Sigmoid colon (tissue), 7 donors: Measurements from ENCODE around the gene RPUSD3. TPM values are rescaled to one million over a fixed set of nuclear protein-coding genes. Genes with fewer than 3 reads are reported as not detected.
A peak's percentile ranks its signal among the peaks of the same experiment; 100 is the strongest.

Experiments
- DNase-seq: peaks from one replicate; pipeline ENCODE4 v3.0.0-alpha.2; 2019
- H3K27ac ChIP-seq, 4 donors: fragments of 200-600 bp; sonication (generic); one replicate each; pipeline ENCODE4 v1.5.1; 2016 to 2019; ENCODE audit warnings: mild to moderate bottlenecking in 1 of 4
- H3K27me3 ChIP-seq, 3 donors: fragments of 200-600 bp; sonication (generic); one replicate each; pipeline ENCODE4 v1.5.1; 2019; ENCODE audit warnings: mild to moderate bottlenecking in 1 of 3
- H3K36me3 ChIP-seq, 4 donors: fragments of 200-600 bp; sonication (generic); one replicate each; pipeline ENCODE4 v1.5.1; 2016 to 2019
- H3K4me1 ChIP-seq, 4 donors: fragments of 200-600 bp; sonication (generic); one replicate each; pipeline ENCODE4 v1.5.1; 2017 to 2019
- H3K4me3 ChIP-seq, 4 donors: fragments of 200-600 bp; sonication (generic); one replicate each; pipeline ENCODE4 v1.5.1; 2017 to 2019; ENCODE audit warnings: mild to moderate bottlenecking in 2 of 4, moderate library complexity in 1 of 4
- H3K9me3 ChIP-seq, 4 donors: fragments of 200-600 bp in 3 of 4; sonication (generic) in 3 of 4; one replicate each; pipeline versions ENCODE4 v1.5.1 to v1.6.1; 2013 to 2019
- CTCF ChIP-seq, 4 experiments: fragments of 450-650 bp in 3 of 4; fragments of 200-600 bp in 1 of 4; IDR thresholded peaks; one replicate each; pipeline ENCODE4 v1.5.1; 2016 to 2019; ENCODE audit warnings: antibody characterized with exemption in 4 of 4, mild to moderate bottlenecking in 3 of 4, moderate library complexity in 2 of 4
- EP300 ChIP-seq, 4 donors: sonication (generic); formaldehyde crosslinking; IDR thresholded peaks; one replicate each; pipeline ENCODE4 v1.6.1; 2017; ENCODE audit warnings: antibody characterized with exemption in 4 of 4
- POLR2A ChIP-seq, 2 donors: fragments of 450-650 bp; IDR thresholded peaks; one replicate each; pipeline ENCODE4 v1.6.1; 2016; ENCODE audit warnings: antibody characterized with exemption in 2 of 2, mild to moderate bottlenecking in 2 of 2, moderate library complexity in 2 of 2
- POLR2AphosphoS5 ChIP-seq, 4 donors: sonication (generic); formaldehyde crosslinking; IDR thresholded peaks; one replicate each; pipeline ENCODE4 v1.6.1; 2017; ENCODE audit warnings: antibody characterized with exemption in 4 of 4
- WGBS, 2 donors: extraction: QIAGEN DNeasy Blood & Tissue Kit; methylation state at CpG; one replicate each; pipeline ENCODE4 v1.1.7; 2013; 5-methylcytosine and 5-hydroxymethylcytosine counted together
- intact Hi-C: fragments of 100-400 bp; cut with DNase I; formaldehyde crosslinking; loops from one replicate; pipeline ENCODE4 v1.15.1; 2023
- polyA plus RNA-seq, 3 donors: library from polyadenylated mRNA; stranded (reverse); fragments of 200-250 nt; gene quantifications; one replicate each; pipeline ENCODE4 v1.2.3, GENCODE V29; 2013
- total RNA-seq, 4 donors: library from RNA; depleted of rRNA; stranded (reverse); fragments of >200 nt; gene quantifications; one replicate each; pipeline ENCODE4 v1.1.0, GENCODE V29; 2016
- donor health status: healthy with polysubstance abuse.
- donor health status: Bipolar disorder and iron deficiency.
- donor health status: healthy.

Gene RPUSD3
- total and polyA plus RNA-seq, 7 donors = 22.0 to 54.7 (median 42.6) TPM

GRCh38 chr3:9828801-9829755 is 14.7 kb downstream of the RPUSD3 start:
- Histone ChIP-seq H3K4me3 (no peak overlapping the region), H3K9me3 (no peaks in the 10 kb centered on the region), H3K27ac (no peak overlapping the region), H3K4me1 (no peaks in the 10 kb centered on the region), H3K27me3 (no peaks in the 10 kb centered on the region), H3K36me3 (peaks cover 5 to 64% (median 12%) of the 10 kb centered on the region in 4 donors)
- peak; percentile 49 for DNase-seq
- WGBS, 2 donors = 96% methylated on average over 17 of the region's 17 CpGs
- intact Hi-C loops = no loop called here
- TF ChIP-seq POLR2A (IDR thresholded peaks at IDR 0.05) (no peak), CTCF (IDR thresholded peaks at IDR 0.05) (no peak), POLR2AphosphoS5 (IDR thresholded peaks at IDR 0.05) (no peak), EP300 (IDR thresholded peaks at IDR 0.05) (no peak)

GRCh38 chr3:9826815-9827573 is 16.8 kb downstream of the RPUSD3 start:
- Histone ChIP-seq H3K27me3 (no peaks in the 10 kb centered on the region), H3K9me3 (no peaks in the 10 kb centered on the region), H3K27ac (no peak overlapping the region), H3K36me3 (peaks cover 0 to 43% (median 5%) of the 10 kb centered on the region in 4 donors), H3K4me1 (no peaks in the 10 kb centered on the region), H3K4me3 (no peak overlapping the region)
- 83 to 84% methylated on average over 20 of the region's 20 CpGs for WGBS, 2 donors
- TF ChIP-seq EP300 (IDR thresholded peaks at IDR 0.05) = no peak
- TF ChIP-seq POLR2A (IDR thresholded peaks at IDR 0.05) = no peak
- no peak for TF ChIP-seq POLR2AphosphoS5 (IDR thresholded peaks at IDR 0.05)
- no peak for TF ChIP-seq CTCF (IDR thresholded peaks at IDR 0.05)
- intact Hi-C loops = no loop called here
- peak; percentile 48 for DNase-seq

GRCh38 chr3:9825451-9826040 is 18.3 kb downstream of the RPUSD3 start:
- H3K9me3 ChIP-seq = no peaks in the 10 kb centered on the region
- no peak overlapping the region for H3K27ac ChIP-seq
- H3K27me3 ChIP-seq = no peaks in the 10 kb centered on the region
- no peak overlapping the region for H3K4me3 ChIP-seq
- H3K4me1 ChIP-seq = no peaks in the 10 kb centered on the region
- no peak for DNase-seq
- intact Hi-C loops = no loop called here
- TF ChIP-seq EP300 (IDR thresholded peaks at IDR 0.05) (no peak), CTCF (IDR thresholded peaks at IDR 0.05) (no peak), POLR2AphosphoS5 (IDR thresholded peaks at IDR 0.05) (no peak), POLR2A (IDR thresholded peaks at IDR 0.05) (no peak)
- WGBS, 2 donors = 45 to 73% methylated on average over 14 of the region's 14 CpGs
- H3K36me3 ChIP-seq = peaks cover 0 to 31% (median 5%) of the 10 kb centered on the region in 4 donors

- no peak for DNase-seq
- no peaks in the 10 kb centered on the region for H3K4me1 ChIP-seq
- no peaks in the 10 kb centered on the region for H3K27me3 ChIP-seq
- H3K36me3 ChIP-seq = peaks cover 0 to 14% (median 0%) of the 10 kb centered on the region in 4 donors
- no peaks in the 10 kb centered on the region for H3K9me3 ChIP-seq
- 81 to 83% methylated on average over 2 of the region's 2 CpGs for WGBS, 2 donors
- no peak for TF ChIP-seq EP300 (IDR thresholded peaks at IDR 0.05)
- TF ChIP-seq POLR2A (IDR thresholded peaks at IDR 0.05) = no peak
- no peak for TF ChIP-seq CTCF (IDR thresholded peaks at IDR 0.05)
- no peak for TF ChIP-seq POLR2AphosphoS5 (IDR thresholded peaks at IDR 0.05)
- H3K4me3 ChIP-seq = no peak overlapping the region
- H3K27ac ChIP-seq = no peak overlapping the region
- intact Hi-C loops = no loop called here
Observed at GRCh38 chr3:9820946-9821345, 22.9 kb downstream of the RPUSD3 start.
